CD4-positive, alpha-beta T cell treated with Interleukin-12 subunit alpha and Interleukin-12 subunit beta, for 1 hour (primary cell): Measurements from ENCODE around the gene COTL1.

Experiments used
- DNase-seq: peaks from one replicate; pipeline ENCODE4 v3.0.0-alpha.2; 2020

The COTL1 gene

DNA sequence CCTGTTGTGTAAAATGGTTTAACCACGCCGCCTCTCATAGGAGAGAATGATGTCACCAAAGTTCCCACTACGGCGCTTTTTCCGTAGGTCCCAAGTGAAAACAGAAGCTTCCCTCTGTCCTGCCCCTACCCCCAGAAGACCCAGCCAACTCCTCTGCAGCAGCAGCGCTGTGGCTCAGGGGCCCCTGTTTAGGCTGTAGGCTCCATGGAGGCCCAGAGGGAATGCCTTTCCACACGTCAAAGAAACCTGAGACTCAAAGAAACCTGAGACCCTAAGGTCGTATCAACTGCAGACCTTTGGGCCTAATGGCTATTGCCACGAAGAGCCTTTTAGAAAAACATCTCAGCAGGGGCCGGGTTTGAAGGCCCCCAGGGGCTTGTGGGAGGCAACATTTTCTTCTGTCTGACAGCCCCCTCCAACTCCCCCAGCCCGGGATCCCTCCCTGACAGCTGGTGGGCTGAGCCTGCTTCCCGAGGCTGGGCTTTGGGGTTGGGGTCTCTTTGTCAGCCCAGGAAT is 70.3 kb downstream of the COTL1 start:
- no peak for DNase-seq

DNA sequence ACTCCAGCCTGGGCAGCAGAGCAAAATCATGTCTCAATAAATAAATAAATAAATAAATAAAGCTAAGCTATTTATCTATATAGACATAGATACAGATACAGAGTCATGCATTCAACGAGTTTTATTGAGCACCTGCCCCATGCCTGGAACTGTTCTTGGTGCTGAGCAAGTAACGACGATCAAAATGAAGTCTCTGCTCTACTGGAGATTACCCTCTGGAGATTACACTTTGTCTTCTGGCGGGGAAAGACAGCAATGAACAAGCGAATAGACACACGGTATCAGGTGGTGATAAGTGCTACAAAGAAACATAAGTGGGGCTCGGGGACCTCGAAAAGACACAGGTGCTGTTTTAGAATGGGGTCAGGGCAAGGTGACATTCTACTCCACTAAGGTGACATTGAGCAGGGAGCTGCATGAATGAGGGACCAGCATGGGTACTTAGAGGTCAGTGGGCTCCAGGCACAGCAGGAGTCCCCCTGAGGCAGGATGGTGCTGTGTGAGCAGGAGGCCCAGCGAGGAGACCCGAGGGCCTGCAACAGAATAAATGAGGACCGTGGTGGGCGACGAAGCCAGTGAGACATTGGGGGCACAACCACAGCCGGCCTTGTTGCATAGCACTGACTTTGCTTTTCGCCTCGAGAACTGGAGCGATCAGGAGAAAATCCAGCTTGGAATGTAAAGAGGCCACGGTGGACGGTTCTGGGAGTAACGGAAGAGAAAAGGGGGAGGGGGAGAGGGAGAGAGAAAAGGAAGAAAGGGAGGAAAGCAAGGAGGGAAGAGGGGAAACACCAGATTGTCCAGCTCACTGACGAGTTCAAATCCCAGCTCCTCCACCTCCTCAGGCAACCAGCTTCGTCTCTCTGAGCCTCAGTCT is 71.0 kb downstream of the COTL1 start:
- DNase-seq, result no peak

DNA sequence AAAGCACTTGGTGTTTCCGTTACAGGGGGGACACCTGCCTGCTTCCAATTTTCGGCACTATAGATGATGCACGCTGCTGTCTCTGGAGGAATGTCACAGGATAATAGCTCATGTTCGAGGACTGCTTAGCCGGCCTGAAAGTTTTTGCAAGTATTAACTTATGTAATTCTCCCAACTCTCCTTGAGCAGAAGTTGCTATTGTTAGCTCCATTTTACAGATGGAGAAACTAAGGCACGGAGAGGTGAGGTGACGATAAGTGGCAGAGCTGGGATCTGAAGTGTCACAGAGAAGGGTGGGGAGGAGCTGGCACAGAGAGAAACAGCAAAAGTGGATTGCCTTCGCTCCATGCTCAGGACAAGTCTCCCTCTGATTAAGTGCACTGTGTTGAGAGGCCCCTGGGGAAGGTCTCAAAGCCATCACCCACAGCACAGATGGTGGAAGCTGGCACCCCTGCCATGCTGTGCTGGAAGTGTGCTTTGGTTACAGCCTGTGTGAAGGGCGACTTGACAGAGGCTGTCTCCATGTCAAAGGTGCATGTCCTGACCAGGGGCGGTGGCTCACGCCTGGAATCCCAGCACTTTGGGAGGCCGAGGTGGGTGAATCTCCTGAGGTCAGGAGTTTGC is 72.7 kb downstream of the COTL1 start:
- DNase-seq, result no peak

DNA sequence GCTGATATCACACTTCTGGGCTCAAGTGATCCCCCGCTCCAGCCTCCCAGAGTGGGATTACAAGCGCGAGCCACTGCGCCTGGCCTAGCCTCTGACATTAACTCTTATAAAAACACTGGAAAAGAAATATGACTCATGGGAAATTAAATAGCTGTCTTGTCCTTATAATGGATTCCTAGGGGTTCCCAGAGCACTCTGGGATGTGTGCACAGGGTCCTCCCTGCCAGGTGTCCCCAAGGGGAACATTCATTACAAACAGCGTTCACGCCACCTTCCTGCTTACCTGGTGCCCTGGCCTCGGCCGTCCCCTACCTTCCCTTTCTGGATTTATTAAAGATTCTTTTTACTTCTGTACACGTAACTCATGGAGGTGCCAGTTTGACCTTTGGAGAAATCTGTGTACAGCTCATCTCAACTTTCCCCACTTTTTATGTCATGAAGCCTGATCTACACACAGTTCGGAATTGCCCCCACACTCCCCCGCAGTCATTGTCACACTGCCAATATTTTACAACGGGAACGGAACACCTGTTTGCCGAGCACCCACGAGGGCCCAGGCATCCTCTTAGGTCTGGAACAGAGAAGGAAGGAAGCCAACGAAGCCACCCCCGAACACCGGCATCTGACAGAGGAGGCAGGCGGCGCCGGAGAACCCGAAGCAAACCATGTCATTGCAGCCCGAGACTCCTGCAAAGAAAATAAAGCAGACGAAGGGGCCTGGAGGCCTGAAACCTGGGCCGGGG is 73.7 kb downstream of the COTL1 start:
- no peak for DNase-seq

DNA sequence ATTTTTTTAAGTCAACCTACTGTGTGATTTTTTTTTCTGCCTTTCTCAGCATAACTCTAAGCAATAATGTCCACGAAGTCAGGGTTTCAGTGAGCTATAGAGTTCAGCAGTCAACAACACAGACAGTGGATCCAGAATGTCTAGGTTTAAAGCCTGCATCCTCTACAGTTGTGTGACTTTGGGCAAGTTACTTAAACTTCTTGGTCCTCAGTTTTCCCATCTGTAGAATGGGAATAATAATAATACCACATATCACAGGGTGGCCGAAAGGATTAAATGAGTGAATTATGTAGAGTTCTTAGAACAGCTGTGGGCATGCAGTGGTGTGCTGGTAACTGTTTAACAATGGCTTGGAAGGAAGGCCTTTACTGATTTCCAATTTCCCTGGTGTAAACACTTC is 74.6 kb downstream of the COTL1 start:
- no peak for DNase-seq

DNA sequence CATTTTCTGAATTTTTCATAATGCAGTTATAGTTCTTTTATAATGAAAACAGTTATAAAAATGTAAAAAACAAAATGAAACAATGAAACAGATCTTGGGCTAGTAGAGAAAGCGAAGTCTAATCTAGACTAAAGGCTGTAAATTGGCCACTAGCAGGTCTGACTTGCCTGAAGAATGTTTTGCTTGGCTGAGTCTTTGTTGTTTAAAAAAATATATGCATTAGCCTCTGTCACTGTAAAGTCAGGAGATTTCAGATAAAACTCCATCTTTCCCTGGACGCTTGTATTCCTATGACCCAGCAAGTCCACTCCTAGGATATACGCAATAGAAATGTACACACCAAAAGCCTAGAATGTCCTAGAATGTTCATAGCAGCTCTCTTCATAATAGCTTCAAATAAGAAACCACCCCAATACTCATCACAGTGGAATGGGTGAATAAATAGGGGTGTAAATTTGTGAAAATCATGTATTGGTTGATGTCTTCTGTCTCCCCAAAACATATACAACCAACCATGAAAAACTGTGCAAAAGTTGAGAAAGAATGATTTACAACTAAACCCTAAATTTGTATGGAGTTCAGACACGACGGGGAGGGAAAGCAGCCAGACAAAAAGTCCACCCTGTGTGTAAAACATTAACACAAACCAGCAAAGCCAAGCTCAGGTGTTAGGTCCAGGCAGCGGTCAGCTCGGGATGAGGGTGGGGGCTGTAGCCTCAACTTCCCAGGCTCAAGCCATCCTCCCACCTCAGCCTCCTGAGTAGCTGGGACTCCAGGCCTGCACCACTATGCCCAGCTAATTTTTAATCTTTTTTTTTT is 75.7 kb downstream of the COTL1 start:
- DNase-seq, result no peak

DNA sequence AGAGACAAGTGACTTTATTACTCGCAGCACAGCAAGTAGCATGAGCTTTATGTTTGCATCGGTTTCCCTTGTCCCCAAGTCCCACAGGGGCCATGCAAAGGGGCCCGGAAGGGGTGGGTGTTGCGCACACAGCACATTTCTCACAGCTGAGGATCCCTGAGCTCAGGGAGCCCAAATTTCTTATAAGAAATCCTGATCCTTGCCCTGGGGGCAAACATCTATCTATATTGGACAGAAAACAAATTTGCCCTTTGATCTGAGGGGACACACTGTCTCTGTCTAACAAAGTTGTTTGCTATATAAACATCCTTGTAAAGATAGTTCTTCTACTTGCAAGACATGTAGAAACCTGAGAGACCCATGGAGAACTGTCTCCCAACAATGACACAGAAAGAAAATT is 77.7 kb downstream of the COTL1 start:
- DNase-seq, result no peak

DNA sequence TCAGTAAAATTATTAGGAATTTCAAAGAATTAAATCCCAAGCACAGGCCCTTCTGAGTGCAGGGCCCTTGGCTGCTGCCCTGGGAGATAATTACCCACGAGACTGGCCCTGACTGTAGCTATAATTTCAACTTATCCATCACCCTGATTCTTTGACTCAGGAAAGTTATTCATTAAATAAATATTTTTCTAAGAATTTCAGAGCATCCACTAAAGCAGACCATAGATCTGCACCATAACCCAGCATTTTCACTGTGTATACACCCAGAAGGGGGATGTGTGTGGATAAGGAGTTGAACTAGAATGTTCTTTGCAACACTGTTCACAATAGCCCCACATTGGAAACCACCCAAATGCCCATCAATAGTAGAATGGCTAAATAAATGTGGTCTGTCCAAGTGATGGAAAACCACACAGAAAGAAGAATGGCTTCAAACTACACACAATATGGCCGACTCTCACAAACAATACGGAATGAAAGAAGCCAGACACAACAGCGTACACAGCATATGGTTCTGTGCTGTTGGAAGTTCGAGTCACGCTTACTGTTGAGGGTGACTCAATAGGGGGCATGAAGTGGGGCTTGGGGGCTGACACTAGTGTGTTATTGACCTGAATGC is 79.5 kb downstream of the COTL1 start:
- no peak for DNase-seq

DNA sequence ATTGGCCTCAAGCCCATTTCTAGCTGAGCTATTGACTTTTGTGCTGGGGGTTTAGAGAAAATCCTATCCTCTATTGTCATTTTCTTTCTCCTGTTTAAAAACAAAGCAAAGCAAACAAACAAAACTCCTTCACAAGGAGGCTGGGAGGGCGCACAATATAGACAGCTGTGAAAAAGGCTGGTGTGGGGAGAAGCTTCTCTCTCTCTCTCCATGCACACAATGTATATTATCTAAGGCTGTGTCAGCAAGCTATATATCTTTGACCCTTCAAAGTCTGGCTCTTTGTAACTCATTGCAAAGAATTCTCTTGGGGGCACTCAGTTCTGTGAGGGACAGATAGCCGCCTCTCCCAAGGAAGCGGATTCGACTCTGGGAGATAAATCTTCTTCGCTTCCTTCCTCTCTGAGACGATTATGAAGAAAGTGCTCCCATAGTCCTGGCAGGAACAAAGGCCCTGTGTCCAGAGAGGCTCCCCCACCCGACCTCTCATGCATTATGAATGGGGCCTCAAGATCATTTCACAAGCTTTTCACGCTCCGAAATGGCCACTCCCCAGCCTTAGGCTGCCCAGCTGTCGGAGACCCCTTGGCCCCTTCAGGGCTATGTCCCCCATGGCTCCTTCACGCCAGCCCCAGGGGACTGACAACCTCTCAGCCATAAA is 80.3 kb downstream of the COTL1 start:
- DNase-seq, result no peak

DNA sequence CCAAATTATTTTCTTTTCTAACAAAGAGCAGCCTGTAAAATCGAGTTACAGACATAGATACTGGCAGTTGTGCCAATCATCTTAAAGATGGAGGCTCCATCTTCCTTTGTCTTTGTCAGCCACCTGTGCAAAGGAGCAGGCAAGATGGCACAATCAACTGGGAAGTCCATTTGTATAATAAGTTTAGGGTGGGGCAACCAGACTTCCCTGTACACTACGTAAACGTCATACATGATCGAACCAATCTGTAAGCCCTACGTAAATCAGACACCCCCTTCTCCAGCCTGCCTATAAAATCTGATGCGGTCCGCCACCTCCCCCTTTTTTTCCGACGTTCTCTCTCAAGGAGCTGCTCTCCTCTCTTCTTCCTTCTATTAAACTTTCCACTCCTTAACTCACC is 82.0 kb downstream of the COTL1 start:
- no peak for DNase-seq

DNA sequence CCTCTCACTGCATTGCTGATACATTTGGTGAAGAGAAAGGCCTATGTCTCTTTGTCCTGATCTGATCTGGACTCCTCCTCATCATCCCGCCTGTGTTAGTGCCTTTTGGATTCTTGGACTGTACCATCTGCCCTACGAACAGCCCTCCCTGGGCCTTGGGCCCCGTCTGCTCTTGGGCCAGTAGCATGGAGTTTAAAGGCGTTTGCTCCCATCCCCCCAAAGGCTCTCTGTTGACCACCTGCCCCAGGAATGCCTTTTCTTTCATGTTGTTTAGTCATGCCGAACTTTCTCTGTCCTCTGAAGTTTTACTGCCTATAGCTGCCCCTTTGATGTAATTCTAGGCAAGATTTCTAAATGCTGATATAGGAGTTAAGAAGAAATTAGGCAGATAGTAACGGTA is 82.5 kb downstream of the COTL1 start:
- DNase-seq, result no peak

DNA sequence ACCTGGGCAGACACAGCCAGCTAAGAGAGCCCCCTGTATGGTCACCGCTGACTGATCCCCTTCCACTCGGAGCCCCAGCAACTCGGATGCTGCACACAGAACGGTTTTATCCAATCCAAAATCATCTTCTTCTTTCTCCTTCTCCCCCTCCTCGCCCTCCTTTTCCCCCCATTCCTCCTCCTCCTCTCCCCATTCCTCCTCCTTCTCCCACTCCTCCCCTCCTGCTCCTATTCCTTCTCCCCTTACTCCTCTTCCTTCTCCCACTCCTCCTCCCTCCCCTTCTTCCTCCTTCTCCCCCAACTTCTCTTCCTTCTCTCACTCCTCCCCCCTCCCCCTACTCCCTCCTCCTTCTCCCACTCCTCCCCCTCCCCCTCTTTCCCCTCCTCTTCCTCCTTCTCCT is 83.1 kb downstream of the COTL1 start:
- no peak for DNase-seq

DNA sequence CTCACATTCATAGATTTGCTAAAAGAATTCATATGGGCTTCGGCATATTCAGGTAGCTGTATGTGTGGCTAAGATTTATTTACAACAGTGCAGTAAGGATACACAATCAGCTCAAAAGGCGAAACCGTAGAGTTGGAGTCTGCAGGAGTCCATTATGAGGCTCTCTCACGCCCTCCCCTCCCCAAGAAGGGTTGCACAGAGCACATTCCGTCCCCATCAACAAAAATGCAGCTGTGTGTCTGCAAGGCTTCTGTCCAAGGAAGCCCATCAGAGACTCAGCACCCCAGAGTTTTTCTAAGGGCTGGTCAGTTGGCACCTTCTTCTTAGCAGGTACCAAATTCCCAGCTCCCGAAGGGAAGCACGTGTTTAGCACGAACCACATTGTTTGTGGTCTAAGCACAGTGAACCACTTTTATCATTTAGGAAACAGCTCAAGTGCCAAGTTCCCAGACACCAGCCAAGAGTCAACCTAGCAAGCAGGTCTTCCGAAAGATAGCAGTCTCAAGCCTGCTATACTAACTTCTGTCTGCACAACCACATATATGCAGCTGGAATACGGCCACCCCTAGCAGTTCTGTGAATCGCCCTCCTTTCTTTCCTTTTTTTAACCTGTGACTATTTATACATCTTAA is 84.9 kb downstream of the COTL1 start:
- no peak for DNase-seq

DNA sequence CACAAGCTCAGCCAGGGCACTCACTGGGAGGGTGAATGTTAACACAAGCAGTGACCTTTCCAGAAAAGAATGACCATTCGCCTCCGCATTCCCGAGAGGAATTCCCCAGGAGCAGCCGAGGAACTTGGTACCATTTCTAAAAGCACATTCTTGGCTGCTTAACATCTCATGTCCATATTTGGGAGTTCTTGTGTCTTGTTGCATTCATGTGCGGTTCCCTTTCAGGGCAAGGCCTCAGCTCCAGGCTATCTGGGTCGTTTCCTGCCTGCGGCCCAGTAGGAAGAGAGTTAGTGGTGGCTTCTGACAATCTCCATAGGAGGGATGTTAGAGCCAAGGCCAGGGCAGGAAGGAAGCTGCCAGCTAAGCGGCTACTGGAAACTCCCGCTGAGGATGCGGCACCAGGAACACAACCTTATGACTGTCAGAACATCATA is 85.6 kb downstream of the COTL1 start:
- DNase-seq, result no peak

DNA sequence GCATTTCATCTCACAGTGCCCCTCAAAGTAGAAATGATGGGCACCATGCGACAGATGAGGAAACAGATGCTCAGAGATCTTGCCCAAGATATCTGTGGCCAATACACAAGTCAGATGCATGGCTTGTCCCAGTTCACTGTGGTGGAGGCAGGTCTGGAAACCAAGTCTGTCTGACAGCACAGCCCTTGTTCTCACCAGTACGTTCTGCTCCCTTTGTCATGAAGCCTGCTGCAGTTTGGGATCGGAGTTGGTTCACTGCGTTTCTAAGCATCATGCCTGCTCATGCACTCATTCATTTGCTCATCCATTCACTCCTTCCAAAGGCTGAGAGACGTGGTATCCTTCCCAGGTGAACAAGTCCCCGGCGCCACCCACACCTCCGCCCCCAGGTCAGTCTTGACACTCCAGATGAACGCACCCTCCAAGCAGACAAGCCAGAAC is 86.2 kb downstream of the COTL1 start:
- no peak for DNase-seq

DNA sequence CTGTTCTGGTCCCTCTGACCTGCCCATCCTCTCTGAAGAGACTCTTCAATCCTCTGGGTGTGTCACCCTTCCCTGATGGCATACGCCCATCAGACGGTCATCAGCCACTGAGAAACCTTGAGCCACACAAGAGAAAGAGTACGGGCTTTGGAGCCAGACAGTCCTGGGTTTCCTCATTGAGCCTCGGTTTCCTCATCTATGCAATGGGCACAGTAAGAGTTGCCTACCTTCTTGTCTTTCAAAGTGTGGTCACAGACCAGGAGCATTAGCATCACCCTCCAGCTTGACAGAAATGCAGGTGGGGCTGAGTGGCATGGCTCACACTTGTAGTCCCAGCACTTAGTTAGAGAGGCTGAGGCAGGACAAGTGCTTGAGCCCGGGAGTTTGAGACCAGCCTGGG is 87.3 kb downstream of the COTL1 start:
- no peak for DNase-seq

DNA sequence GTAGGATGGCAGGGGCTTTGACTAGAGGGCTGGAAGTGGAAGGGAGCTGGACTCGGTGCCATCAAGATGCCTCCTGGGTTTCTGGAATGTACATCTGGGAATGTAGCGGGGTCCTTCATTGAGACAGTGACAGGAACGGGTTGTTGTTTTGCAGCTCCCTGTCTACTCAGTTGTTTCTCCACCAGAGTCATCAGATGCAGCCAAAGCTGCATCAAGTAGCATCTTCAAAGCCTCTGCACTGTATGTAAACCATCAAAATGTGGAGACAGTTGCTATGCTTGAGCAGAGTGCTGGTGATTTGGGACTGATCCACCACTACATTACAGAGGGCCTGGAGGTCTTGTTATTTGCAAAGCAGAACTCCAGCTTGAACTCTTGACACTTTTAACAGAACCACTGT is 88.3 kb downstream of the COTL1 start:
- DNase-seq, result no peak

DNA sequence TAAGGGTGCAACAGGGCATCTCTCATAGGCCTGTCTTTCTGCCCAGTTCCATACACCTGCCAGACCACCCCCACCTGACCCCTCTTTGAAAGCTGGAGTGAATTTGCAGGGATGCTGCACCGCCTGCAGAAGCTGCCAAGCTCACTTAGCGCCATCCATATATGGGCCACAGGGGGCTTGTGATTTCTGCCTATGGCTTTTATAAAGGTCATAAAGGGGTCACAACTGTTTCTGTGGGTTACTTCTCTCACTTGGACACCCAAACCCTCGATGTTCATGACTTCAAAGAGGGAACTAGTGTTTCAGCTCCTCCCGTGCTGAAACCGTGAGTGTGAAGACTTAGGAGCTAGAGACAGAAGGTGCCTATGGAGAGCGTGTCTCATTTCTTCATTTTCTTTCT is 89.6 kb downstream of the COTL1 start:
- DNase-seq, result no peak

DNA sequence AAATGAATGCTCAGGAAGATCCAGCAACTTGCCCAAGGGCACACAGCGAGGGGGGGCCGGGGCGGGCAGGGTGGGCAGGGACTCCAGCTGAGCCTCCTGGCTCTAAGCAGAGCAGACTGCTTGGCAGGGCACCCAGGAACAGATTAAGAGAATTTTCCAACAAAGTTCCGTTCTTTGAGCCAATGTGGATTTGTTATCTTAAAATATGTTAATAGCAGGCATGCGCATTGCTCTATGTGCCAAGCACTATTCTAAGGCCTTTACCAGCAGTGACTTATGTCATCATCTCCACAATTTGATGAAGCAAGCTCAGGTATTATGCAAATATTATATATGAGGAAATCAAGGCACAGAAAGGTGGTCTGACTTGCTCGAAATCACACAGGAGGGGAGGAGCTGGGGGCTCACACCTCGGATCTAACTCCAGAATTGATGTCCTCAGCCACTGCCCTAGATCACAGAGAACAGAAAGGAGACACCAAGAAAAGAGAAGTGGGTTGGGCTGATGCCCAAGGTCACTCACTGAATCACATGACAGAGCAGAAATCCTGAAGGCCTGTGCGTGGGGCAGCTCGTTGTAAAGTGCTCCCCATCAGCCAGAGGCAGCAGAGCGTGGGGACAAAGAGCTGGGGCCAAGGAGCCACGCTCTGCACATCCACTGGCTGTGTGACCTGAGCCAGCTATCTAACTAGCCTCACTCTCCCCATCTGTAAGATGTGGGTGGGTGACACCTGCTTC is 90.2 kb downstream of the COTL1 start:
- DNase-seq, result no peak

DNA sequence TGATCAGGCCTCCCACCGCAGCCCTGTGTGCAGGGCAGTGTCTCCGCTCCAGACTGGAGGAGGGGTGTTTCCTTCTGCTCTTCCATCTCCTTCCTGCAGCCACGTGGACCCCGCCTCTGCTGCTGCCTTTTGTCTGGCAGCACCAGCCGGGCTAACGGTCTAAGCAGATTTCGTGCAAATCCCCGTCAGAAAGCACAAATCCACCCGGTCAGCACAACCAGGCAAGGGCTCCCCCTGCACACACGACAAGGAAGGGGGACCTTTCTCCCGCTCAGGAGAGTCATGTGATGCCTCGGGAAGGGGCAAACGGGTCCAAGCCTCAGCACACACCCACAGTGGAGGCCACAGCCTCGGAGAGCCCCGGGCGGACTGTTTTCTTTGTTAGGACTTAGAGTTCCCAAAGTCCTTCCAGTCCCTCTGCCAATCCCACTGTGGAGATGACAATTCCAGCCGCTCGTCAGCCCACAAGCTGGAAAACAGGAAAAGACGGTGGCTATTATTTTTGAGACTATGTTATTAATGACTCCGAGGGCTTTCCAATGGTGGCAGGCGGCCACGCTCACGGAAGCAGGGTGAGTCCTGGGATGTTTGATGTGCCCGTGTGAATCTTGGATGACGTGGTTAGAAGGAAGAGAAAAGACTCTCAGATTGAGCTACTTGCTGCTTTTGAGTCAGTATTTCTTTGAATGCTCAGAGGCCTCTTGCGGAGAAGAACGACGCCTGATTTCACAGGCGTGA is 90.9 kb downstream of the COTL1 start:
- DNase-seq, result no peak
